A549 treated with dexamethasone at 1 μM for 4 hours (cell line): Measurements from ENCODE around the gene EVI2A. TPM values are rescaled to one million over a fixed set of nuclear protein-coding genes. Genes with fewer than 3 reads are reported as not detected.

ENCODE experiments used
- total RNA-seq: library from RNA; stranded (reverse); fragments of 200-300 nt; extraction: Qiagen RNA extraction; gene quantifications from 5 replicates; pipeline ENCODE4 v1.2.3, GENCODE V29; 2022

Gene EVI2A, protein sequence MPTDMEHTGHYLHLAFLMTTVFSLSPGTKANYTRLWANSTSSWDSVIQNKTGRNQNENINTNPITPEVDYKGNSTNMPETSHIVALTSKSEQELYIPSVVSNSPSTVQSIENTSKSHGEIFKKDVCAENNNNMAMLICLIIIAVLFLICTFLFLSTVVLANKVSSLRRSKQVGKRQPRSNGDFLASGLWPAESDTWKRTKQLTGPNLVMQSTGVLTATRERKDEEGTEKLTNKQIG
- total RNA-seq = not detected in 5 replicates

GRCh38 chr17:31321481-31321880 is at the start of gene EVI2A:
TSS of gene EVI2A (minus strand) at chr17:31321622. CDS start at chr17:31319013, 2,609 bp downstream.

DNA sequence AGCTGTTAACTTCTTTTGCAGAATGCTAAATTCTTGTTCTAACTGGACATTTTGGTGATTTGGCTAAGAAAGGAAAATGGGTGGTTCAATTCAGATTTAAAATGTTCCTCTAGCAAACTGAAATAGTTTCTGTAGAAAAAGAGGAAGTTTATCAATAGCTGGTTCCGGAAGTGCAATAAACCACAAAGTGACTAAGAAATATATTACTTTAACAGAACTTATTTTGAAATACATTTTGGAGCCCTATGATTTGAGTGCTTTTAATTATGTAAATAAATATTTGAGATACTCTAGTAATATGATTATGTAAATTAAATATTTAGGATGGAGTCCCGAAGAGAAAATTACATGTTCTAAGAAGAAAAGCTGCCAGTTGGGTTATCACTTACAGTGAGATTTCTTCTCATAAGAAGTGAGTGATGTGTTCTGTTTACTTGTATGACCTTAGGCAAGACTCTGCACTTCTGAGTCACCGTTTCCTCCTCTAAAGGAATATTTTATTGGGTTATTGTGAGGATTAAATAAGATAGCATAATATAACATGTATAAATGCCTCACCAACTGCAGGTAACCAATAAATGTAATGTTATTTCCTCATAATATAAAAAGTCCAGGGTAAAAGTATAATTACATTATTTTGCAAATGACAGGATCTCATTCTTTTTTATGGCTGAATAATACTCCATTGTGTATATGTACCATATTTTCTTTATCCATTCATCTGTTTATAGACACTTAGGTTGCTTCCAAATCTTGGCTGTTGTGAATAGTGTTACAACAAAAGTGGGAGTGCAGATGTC is 7.2 kb downstream of the EVI2A start, which contains the start of gene EVI2B:
EVI2B (minus strand) TSS at position 73 of the 800 bp plus-strand sequence. CDS start 8,445 bp downstream, outside the sequence.

DNA sequence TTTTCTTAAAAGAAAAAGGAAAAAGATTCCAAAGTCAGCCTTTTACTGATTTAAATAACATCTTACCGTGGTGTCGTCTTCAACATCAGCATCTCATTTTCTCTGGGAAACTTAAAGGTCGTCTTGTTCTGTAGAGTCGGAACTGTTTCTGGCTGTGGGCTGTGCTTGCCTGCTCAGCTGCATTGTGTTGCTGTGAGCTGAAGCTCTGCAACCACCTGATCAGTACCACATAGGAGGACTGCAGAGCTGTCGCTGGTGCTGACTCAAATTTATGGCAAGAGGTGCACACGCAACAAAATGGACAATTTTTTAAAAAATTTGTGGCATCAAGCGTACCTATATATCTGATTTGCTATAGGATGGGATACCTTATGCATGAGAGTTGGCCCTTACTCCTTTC is 24.3 kb downstream of the EVI2A start, which contains the start of gene OMG:
OMG (minus strand) TSS at position 150 of the 400 bp plus-strand sequence. CDS start 908 bp downstream, outside the sequence.

Other genes with a start within 250 kb of the EVI2A start
- gene NF1, start 226.6 kb downstream of the EVI2A start, total RNA-seq = 15.1 to 24.8 TPM (median 20.7 TPM) in 5 replicates
- gene OMG, start 24.4 kb downstream of the EVI2A start, total RNA-seq = not detected in 5 replicates
- 0.07 to 0.13 TPM (median 0.09 TPM) in 3 of 5 replicates, not detected in the others for gene EVI2B, start 7.6 kb downstream of the EVI2A start, total RNA-seq
- 1.3 to 1.9 TPM (median 1.7 TPM) in 5 replicates for gene RAB11FIP4, start 70.1 kb upstream of the EVI2A start, total RNA-seq